GM21526 (cell line): Measurements from ENCODE around the gene ALDH1A1.

ENCODE experiments used
- ATAC-seq: cut with Tn5 transposase; IDR thresholded peaks from one replicate; pipeline ENCODE4 v1.9.1; 2021; ENCODE audit warnings: moderate library complexity; ENCODE audit not compliant: unreplicated experiment, low FRiP score

ALDH1A1 gene

GRCh38 chr9:72921888-72922654, 30.8 kb downstream of the ALDH1A1 start:
- ATAC-seq = no peak

GRCh38 chr9:72919246-72919945, 33.5 kb downstream of the ALDH1A1 start:
- ATAC-seq = no peak

GRCh38 chr9:72917892-72918509, 34.9 kb downstream of the ALDH1A1 start:
- no peak for ATAC-seq

- no peak for ATAC-seq
Observed at GRCh38 chr9:72915659-72916058, 37.2 kb downstream of the ALDH1A1 start.

GRCh38 chr9:72914750-72915149, 38.1 kb downstream of the ALDH1A1 start:
- no peak for ATAC-seq

- ATAC-seq = no peak
Observed at GRCh38 chr9:72913382-72914009, 39.4 kb downstream of the ALDH1A1 start.

GRCh38 chr9:72912476-72913381, 40.1 kb downstream of the ALDH1A1 start:
- no peak for ATAC-seq

- no peak for ATAC-seq
Observed at GRCh38 chr9:72911816-72912215, 41.0 kb downstream of the ALDH1A1 start.

- no peak for ATAC-seq
Observed at GRCh38 chr9:72911247-72911775, 41.5 kb downstream of the ALDH1A1 start.

- ATAC-seq = no peak
Observed at GRCh38 chr9:72909428-72909827, 43.4 kb downstream of the ALDH1A1 start.

GRCh38 chr9:72907421-72907820, 45.4 kb downstream of the ALDH1A1 start:
- ATAC-seq = no peak

GRCh38 chr9:72906810-72907209, 46.0 kb downstream of the ALDH1A1 start:
- no peak for ATAC-seq

GRCh38 chr9:72905514-72906480, 47.1 kb downstream of the ALDH1A1 start:
- no peak for ATAC-seq

GRCh38 chr9:72904267-72905093, 48.4 kb downstream of the ALDH1A1 start:
- ATAC-seq = no peak

- ATAC-seq = no peak
Observed at GRCh38 chr9:72903103-72903502, 49.8 kb downstream of the ALDH1A1 start.

- ATAC-seq = no peak
Observed at GRCh38 chr9:72902268-72902667, 50.6 kb downstream of the ALDH1A1 start.

GRCh38 chr9:72899734-72900477, 52.9 kb downstream of the ALDH1A1 start:
- ATAC-seq = no peak
